Testis (tissue), 2 donors: ENCODE measurements around the gene OR13C9.

Experiments
- POLR2A ChIP-seq: fragments of 450-650 bp; IDR thresholded peaks from one replicate; pipeline ENCODE4 v1.6.1; 2017; ENCODE audit warnings: antibody characterized with exemption, mild to moderate bottlenecking, moderate library complexity
- TF ChIP-seq, protein P1 (sequence below), 3 experiments: fragments of 450-650 bp in 2 of 3; fragments of 200-600 bp in 1 of 3; sonication (generic) in 1 of 3; IDR thresholded peaks; one replicate each; pipeline ENCODE4 v1.5.1; 2016 to 2019; ENCODE audit warnings: antibody characterized with exemption in 3 of 3, mild to moderate bottlenecking in 2 of 3, moderate library complexity in 1 of 3

GRCh38 chr9:104633976-104634520 is 16.0 kb upstream of the OR13C9 start:
- TF ChIP-seq, protein P1, sequence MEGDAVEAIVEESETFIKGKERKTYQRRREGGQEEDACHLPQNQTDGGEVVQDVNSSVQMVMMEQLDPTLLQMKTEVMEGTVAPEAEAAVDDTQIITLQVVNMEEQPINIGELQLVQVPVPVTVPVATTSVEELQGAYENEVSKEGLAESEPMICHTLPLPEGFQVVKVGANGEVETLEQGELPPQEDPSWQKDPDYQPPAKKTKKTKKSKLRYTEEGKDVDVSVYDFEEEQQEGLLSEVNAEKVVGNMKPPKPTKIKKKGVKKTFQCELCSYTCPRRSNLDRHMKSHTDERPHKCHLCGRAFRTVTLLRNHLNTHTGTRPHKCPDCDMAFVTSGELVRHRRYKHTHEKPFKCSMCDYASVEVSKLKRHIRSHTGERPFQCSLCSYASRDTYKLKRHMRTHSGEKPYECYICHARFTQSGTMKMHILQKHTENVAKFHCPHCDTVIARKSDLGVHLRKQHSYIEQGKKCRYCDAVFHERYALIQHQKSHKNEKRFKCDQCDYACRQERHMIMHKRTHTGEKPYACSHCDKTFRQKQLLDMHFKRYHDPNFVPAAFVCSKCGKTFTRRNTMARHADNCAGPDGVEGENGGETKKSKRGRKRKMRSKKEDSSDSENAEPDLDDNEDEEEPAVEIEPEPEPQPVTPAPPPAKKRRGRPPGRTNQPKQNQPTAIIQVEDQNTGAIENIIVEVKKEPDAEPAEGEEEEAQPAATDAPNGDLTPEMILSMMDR (IDR thresholded peaks at IDR 0.05), result no peak
- TF ChIP-seq POLR2A, result no peak
